PC-3 (cell line): Measurements from ENCODE around the gene EID2. TPM values are rescaled to one million over a fixed set of nuclear protein-coding genes. Genes with fewer than 3 reads are reported as not detected.

ENCODE experiments used
- ATAC-seq: fragments of 200-7000 bp; cut with Tn5 transposase; 2 replicates; pipeline ENCODE4 v1.9.1; 2020; ENCODE audit warnings: mild to moderate bottlenecking, moderate library complexity
- BruUV-seq: library from RNA; stranded (reverse); fragments of 400-500 nt; replicated peaks from 2 replicates; lab custom pipeline; 2021; lab: Mats Ljungman, UMichigan
- CTCF ChIA-PET: fragments of 300-600 bp; sonication (Branson Sonifier 250); formaldehyde crosslinking; loops from one replicate; lab custom pipeline; 2022; ENCODE audit warnings: antibody characterized with exemption; lab: Charles Lee
- POLR2A ChIA-PET: fragments of 300-600 bp; sonication (Branson Sonifier 250); formaldehyde crosslinking; loops from one replicate; lab custom pipeline; 2022; ENCODE audit warnings: antibody characterized with exemption; ENCODE audit not compliant: unreplicated experiment; lab: Charles Lee
- DNase-seq: peaks from one replicate; pipeline ENCODE4 v3.0.0-alpha.2; 2015
- H2AFZ ChIP-seq: fragments of 300-600 bp; sonication (generic); 2 replicates; pipeline ENCODE4 v1.6.0; 2016; ENCODE audit warnings: antibody characterized with exemption, low read length
- H3F3A ChIP-seq: fragments of 300-600 bp; sonication (generic); one replicate; pipeline ENCODE4 v1.6.0; 2017; ENCODE audit warnings: antibody characterized with exemption, low read length, control low read depth, mild to moderate bottlenecking; ENCODE audit not compliant: unreplicated experiment
- H3K27ac ChIP-seq: fragments of 300-600 bp; sonication (generic); 2 replicates; pipeline ENCODE4 v1.5.1; 2016; ENCODE audit warnings: mild to moderate bottlenecking, low read length
- H3K27me3 ChIP-seq: fragments of 300-600 bp; sonication (generic); 2 replicates; pipeline ENCODE4 v1.6.1; 2016; ENCODE audit warnings: low read length, mixed read lengths
- H3K36me3 ChIP-seq: fragments of 300-600 bp; sonication (generic); 2 replicates; pipeline ENCODE4 v1.6.1; 2016; ENCODE audit warnings: low read depth, mixed run types, low read length, mixed read lengths
- H3K4me1 ChIP-seq: fragments of 300-600 bp; sonication (generic); 2 replicates; pipeline ENCODE4 v1.5.1; 2016; ENCODE audit warnings: low read length; ENCODE audit not compliant: insufficient read depth
- H3K4me2 ChIP-seq: fragments of 300-600 bp; sonication (generic); 2 replicates; pipeline ENCODE4 v1.6.0; 2016; ENCODE audit warnings: low read length
- H3K4me3 ChIP-seq: fragments of 300-600 bp; sonication (generic); 2 replicates; pipeline ENCODE4 v1.5.1; 2016; ENCODE audit warnings: mild to moderate bottlenecking, low read length, mixed read lengths
- H3K79me2 ChIP-seq: fragments of 300-600 bp; sonication (generic); 2 replicates; pipeline ENCODE4 v1.6.1; 2017; ENCODE audit warnings: low read length, mixed read lengths
- H3K9ac ChIP-seq: fragments of 300-600 bp; sonication (generic); 2 replicates; pipeline ENCODE4 v1.6.0; 2016; ENCODE audit warnings: mild to moderate bottlenecking, low read length
- H3K9me2 ChIP-seq: fragments of 300-600 bp; sonication (generic); replicated peaks from 2 replicates; pipeline ENCODE4 v1.6.1; 2016; ENCODE audit warnings: mixed run types, low read length, mixed read lengths
- H3K9me3 ChIP-seq: fragments of 300-600 bp; sonication (generic); 2 replicates; pipeline ENCODE4 v1.6.1; 2016; ENCODE audit warnings: low read length, mixed read lengths
- H4K20me1 ChIP-seq: fragments of 300-600 bp; sonication (generic); 2 replicates; pipeline ENCODE4 v1.6.1; 2016; ENCODE audit warnings: low read length, mixed read lengths
- EZH2 ChIP-seq: fragments of 300-600 bp; sonication (generic); IDR thresholded peaks from one replicate; pipeline ENCODE4 v1.6.1; 2017; ENCODE audit warnings: antibody characterized with exemption, mild to moderate bottlenecking, low read length; ENCODE audit not compliant: unreplicated experiment
- EZH2phosphoT487 ChIP-seq: fragments of 300-600 bp; sonication (generic); IDR thresholded peaks from 2 replicates; pipeline ENCODE4 v1.6.1; 2018; ENCODE audit warnings: mild to moderate bottlenecking, antibody characterized with exemption, low read length, borderline replicate concordance
- intact Hi-C: fragments of 100-400 bp; cut with micrococcal nuclease; formaldehyde crosslinking; loops from 2 replicates; pipeline ENCODE4 v1.9.0; 2023
- total RNA-seq: library from RNA; depleted of rRNA; stranded (reverse); fragments of >200 nt; gene quantifications from 2 replicates; pipeline ENCODE4 v1.2.3, GENCODE V29; 2014
- TF ChIP-seq, protein P1 (sequence below): fragments of 300-600 bp; sonication (generic); conservative IDR thresholded peaks from 2 replicates; pipeline ENCODE4 v1.5.1; 2017; ENCODE audit warnings: antibody characterized with exemption, low read depth, mild to moderate bottlenecking, low read length

Gene EID2
- total RNA-seq, 1 experiment from 2014 or later, result 11.3 TPM

DNA sequence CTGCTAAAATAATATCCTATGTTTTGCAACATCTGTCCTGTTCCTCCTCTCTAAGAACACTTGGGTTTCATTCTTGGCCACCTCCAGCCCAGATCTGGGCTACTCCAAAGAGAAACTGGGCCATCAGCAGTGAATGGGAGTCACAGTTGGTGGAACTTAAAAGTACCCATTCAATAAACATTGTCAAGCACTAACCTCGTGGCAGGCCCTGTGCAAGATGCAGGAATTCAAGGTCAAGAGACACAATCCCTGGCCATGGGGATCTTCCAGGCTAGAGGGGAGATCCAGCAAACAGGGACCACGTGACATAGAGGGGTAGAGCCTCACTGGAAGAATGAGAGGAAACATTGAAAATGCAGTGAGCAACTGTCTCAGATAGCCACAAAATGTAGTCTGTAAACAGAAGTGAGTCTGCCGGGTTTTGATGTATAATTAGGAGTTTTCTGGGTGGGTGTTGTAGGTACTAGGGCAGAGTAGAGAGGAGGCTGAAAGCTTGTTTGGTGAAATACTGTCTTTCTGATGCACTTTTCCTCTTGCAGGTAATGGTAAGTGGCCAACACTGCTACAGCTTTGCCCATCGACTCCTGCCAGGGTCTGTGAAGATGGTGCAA lies 14.8 kb upstream of the EID2 start:
- TF ChIP-seq EZH2phosphoT487, result no peak
- no peak for TF ChIP-seq EZH2
- intact Hi-C loops, result no loop called here
- CTCF ChIA-PET, result no interaction called here

DNA sequence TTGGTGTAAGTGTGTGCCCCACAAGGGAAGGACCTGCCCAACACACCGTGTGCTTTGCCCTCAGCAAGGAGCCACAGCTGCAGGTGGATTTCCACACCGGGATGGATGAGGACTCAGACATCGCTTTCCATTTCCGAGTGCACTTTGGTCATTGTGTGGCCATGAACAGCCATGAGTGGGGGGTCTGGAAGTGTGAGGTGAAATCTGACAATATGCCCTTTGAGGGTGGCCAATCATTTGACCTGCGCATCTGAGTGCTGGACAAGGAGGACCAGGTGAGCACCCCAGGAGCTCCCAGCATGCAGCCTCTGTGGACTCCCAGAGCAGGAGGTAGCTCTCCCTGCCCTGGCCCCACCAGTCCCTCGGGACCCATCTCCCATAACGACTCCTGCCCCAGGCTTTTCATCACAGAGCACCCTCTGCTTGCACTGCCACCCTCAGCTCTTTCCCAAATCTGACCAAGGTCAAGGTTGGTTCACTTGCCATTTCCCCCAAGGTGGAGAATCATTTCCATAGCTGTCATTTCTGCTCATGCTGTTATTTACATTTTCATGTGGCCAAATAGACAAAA lies 13.2 kb upstream of the EID2 start:
- Histone ChIP-seq H3K9me3 (no peaks in the 10 kb centered on the region), H3K9me2 (no peaks in the 10 kb centered on the region), H3K4me3 (no peak overlapping the region), H3K79me2 (no peaks in the 10 kb centered on the region), H3K36me3 (no peaks in the 10 kb centered on the region), H4K20me1 (no peaks in the 10 kb centered on the region), H3K4me2 (no peak overlapping the region), H3K27ac (no peak overlapping the region), H3K27me3 (no peaks in the 10 kb centered on the region), H3K4me1 (peaks cover 12% of the 10 kb centered on the region), H3K9ac (no peak overlapping the region), H2AFZ (no peak overlapping the region), H3F3A (no peaks in the 10 kb centered on the region)
- intact Hi-C loops, result no loop called here
- ChIA-PET CTCF (no interaction called here), POLR2A (no interaction called here)
- TF ChIP-seq EZH2phosphoT487 (no peak), EZH2 (no peak)
- TF ChIP-seq, protein P1, sequence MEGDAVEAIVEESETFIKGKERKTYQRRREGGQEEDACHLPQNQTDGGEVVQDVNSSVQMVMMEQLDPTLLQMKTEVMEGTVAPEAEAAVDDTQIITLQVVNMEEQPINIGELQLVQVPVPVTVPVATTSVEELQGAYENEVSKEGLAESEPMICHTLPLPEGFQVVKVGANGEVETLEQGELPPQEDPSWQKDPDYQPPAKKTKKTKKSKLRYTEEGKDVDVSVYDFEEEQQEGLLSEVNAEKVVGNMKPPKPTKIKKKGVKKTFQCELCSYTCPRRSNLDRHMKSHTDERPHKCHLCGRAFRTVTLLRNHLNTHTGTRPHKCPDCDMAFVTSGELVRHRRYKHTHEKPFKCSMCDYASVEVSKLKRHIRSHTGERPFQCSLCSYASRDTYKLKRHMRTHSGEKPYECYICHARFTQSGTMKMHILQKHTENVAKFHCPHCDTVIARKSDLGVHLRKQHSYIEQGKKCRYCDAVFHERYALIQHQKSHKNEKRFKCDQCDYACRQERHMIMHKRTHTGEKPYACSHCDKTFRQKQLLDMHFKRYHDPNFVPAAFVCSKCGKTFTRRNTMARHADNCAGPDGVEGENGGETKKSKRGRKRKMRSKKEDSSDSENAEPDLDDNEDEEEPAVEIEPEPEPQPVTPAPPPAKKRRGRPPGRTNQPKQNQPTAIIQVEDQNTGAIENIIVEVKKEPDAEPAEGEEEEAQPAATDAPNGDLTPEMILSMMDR, result no peak
- ATAC-seq (no peak), DNase-seq (no peak)
- BruUV-seq, result no TSS peak

More for the DNA sequence above, 14.8 kb upstream of the EID2 start:
- Histone ChIP-seq H3K27me3 (no peaks in the 10 kb centered on the region), H2AFZ (no peak overlapping the region), H4K20me1 (no peaks in the 10 kb centered on the region), H3K4me2 (no peak overlapping the region), H3K4me1 (peaks cover 16% of the 10 kb centered on the region), H3K27ac (no peak overlapping the region), H3K9me3 (no peaks in the 10 kb centered on the region), H3F3A (no peaks in the 10 kb centered on the region), H3K4me3 (no peak overlapping the region), H3K36me3 (no peaks in the 10 kb centered on the region), H3K79me2 (no peaks in the 10 kb centered on the region), H3K9me2 (no peaks in the 10 kb centered on the region), H3K9ac (no peak overlapping the region)
- no TSS peak for BruUV-seq
- DNase-seq (no peak), ATAC-seq (no peak)
- POLR2A ChIA-PET, result no interaction called here

DNA sequence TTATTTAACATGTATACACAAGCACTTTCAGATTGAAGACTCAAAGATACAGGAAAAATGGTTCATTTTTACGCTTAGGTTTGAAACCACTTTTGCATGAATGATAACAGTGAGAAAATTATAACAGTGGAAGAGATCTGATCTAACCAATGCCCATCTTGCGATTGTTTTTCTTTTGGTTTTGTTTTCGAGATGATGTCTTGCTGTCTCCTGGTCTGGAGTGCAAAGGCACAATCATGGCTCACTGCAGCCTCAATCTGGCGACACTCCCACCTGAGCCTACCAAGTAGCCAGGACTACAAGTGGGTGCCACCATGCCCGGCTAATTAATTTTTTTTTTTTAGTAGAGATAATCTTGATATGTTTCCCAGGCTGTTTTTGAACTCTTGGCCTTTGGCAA lies 10.2 kb upstream of the EID2 start:
- Histone ChIP-seq H3K4me3 (no peak overlapping the region), H3F3A (no peaks in the 10 kb centered on the region), H3K9ac (no peak overlapping the region), H3K27me3 (no peaks in the 10 kb centered on the region), H3K27ac (no peak overlapping the region), H4K20me1 (no peaks in the 10 kb centered on the region), H2AFZ (no peak overlapping the region), H3K9me3 (no peaks in the 10 kb centered on the region), H3K36me3 (no peaks in the 10 kb centered on the region), H3K79me2 (no peaks in the 10 kb centered on the region), H3K4me2 (no peak overlapping the region), H3K4me1 (no peaks in the 10 kb centered on the region), H3K9me2 (no peaks in the 10 kb centered on the region)
- no TSS peak for BruUV-seq
- CTCF ChIA-PET, result interaction anchor here (0.8 kb wide), 1 partner anchor 1318 kb away, joined by 9 read pairs; no protein-coding TSS in a partner anchor
- DNase-seq (no peak), ATAC-seq (no peak)
- POLR2A ChIA-PET, result no interaction called here
- TF ChIP-seq EZH2phosphoT487 (no peak), EZH2 (no peak)
- TF ChIP-seq, protein P1, result no peak
- intact Hi-C loops, result no loop called here
